Measurements from ENCODE around the gene IMMP2L.

The IMMP2L gene

GRCh38 chr7:110905773-110906566 lies 656.3 kb downstream of the IMMP2L start:
- no peaks in the 10 kb centered on the region for H3K4me1 ChIP-seq (ENCODE audit: insufficient read depth, low read length)
- H3K4me3 ChIP-seq (ENCODE audit: low read depth in 1 of 2, low read length in 2 of 2): no peak overlapping the region
- no peak overlapping the region for H2AFZ ChIP-seq (ENCODE audit: low read depth, low read length)
- H3K4me2 ChIP-seq (ENCODE audit: insufficient read depth, low read length): no peak overlapping the region
- no peak for TF ChIP-seq EZH2 (IDR thresholded peaks at IDR 0.05; ENCODE audit: borderline replicate concordance, low read depth, low read length, severe bottlenecking)
- TF ChIP-seq CTCF (IDR thresholded peaks at IDR 0.05; ENCODE audit: borderline replicate concordance, extremely low read depth, low read length, poor library complexity, severe bottlenecking): no peak
- no peaks in the 10 kb centered on the region for H3K79me2 ChIP-seq (ENCODE audit: insufficient read depth, low read length)
- DNase-seq: no peak
- H3K27me3 ChIP-seq (ENCODE audit: insufficient read depth, low read length, poor library complexity): no peaks in the 10 kb centered on the region
- H3K27ac ChIP-seq (ENCODE audit: low read length): no peak overlapping the region
- ATAC-seq (ENCODE audit: insufficient read depth, low read depth): no peak
- peaks cover 9% of the 10 kb centered on the region for H3K9me3 ChIP-seq (ENCODE audit: insufficient read depth, low read length, severe bottlenecking)
- no peaks in the 10 kb centered on the region for H4K20me1 ChIP-seq (ENCODE audit: insufficient read depth, low read length)
- no peaks in the 10 kb centered on the region for H3K36me3 ChIP-seq (ENCODE audit: insufficient read depth, low read length)
- no peak overlapping the region for H3K9ac ChIP-seq (ENCODE audit: low read depth, low read length)

GRCh38 chr7:110898516-110898915 lies 663.8 kb downstream of the IMMP2L start:
- Histone ChIP-seq H3K27ac (ENCODE audit: low read length) (no peak overlapping the region), H3K4me2 (ENCODE audit: insufficient read depth, low read length) (no peak overlapping the region), H3K4me3 (ENCODE audit: low read depth in 1 of 2, low read length in 2 of 2) (no peak overlapping the region), H4K20me1 (ENCODE audit: insufficient read depth, low read length) (no peaks in the 10 kb centered on the region), H3K36me3 (ENCODE audit: insufficient read depth, low read length) (no peaks in the 10 kb centered on the region), H3K79me2 (ENCODE audit: insufficient read depth, low read length) (no peaks in the 10 kb centered on the region), H3K9me3 (ENCODE audit: insufficient read depth, low read length, severe bottlenecking) (no peaks in the 10 kb centered on the region), H3K27me3 (ENCODE audit: insufficient read depth, low read length, poor library complexity) (no peaks in the 10 kb centered on the region), H3K9ac (ENCODE audit: low read depth, low read length) (no peak overlapping the region), H2AFZ (ENCODE audit: low read depth, low read length) (no peak overlapping the region), H3K4me1 (ENCODE audit: insufficient read depth, low read length) (no peaks in the 10 kb centered on the region)
- TF ChIP-seq EZH2 (IDR thresholded peaks at IDR 0.05; ENCODE audit: borderline replicate concordance, low read depth, low read length, severe bottlenecking) (no peak), CTCF (IDR thresholded peaks at IDR 0.05; ENCODE audit: borderline replicate concordance, extremely low read depth, low read length, poor library complexity, severe bottlenecking) (no peak)
- no peak for DNase-seq
- ATAC-seq (ENCODE audit: insufficient read depth, low read depth): no peak

GRCh38 chr7:110897538-110897937 lies 664.8 kb downstream of the IMMP2L start:
- no peak overlapping the region for H3K9ac ChIP-seq (ENCODE audit: low read depth, low read length)
- no peaks in the 10 kb centered on the region for H3K79me2 ChIP-seq (ENCODE audit: insufficient read depth, low read length)
- H3K4me2 ChIP-seq (ENCODE audit: insufficient read depth, low read length): no peak overlapping the region
- H3K27me3 ChIP-seq (ENCODE audit: insufficient read depth, low read length, poor library complexity): no peaks in the 10 kb centered on the region
- no peak overlapping the region for H2AFZ ChIP-seq (ENCODE audit: low read depth, low read length)
- ATAC-seq (ENCODE audit: insufficient read depth, low read depth) (no peak), DNase-seq (no peak)
- H3K27ac ChIP-seq (ENCODE audit: low read length): no peak overlapping the region
- no peaks in the 10 kb centered on the region for H3K36me3 ChIP-seq (ENCODE audit: insufficient read depth, low read length)
- no peaks in the 10 kb centered on the region for H4K20me1 ChIP-seq (ENCODE audit: insufficient read depth, low read length)
- H3K9me3 ChIP-seq (ENCODE audit: insufficient read depth, low read length, severe bottlenecking): no peaks in the 10 kb centered on the region
- TF ChIP-seq CTCF (IDR thresholded peaks at IDR 0.05; ENCODE audit: borderline replicate concordance, extremely low read depth, low read length, poor library complexity, severe bottlenecking) (no peak), EZH2 (IDR thresholded peaks at IDR 0.05; ENCODE audit: borderline replicate concordance, low read depth, low read length, severe bottlenecking) (no peak)
- H3K4me1 ChIP-seq (ENCODE audit: insufficient read depth, low read length): no peaks in the 10 kb centered on the region
- no peak overlapping the region for H3K4me3 ChIP-seq (ENCODE audit: low read depth in 1 of 2, low read length in 2 of 2)
